ENCODE data around the gene VANGL2. TPM values are rescaled to one million over a fixed set of nuclear protein-coding genes. Genes with fewer than 3 reads are reported as not detected.

The VANGL2 gene
- total and polyA plus RNA-seq, 5 donors from 2014 or later, result 0.07 TPM; not detected in 4

- no peak overlapping the region for H3K4me3 Mint-ChIP-seq
- ATAC-seq (ENCODE audit: low read depth in 2 of 2) (no peak), DNase-seq (no peak)
- Histone ChIP-seq H3K36me3 (ENCODE audit: control insufficient read depth, insufficient read depth, low read length) (no peaks in the 10 kb centered on the region), H3K27me3 (ENCODE audit: control insufficient read depth, insufficient read depth, low read length) (no peaks in the 10 kb centered on the region), H3K4me1 (ENCODE audit: control insufficient read depth, insufficient read depth, low read length, poor library complexity, severe bottlenecking) (no peaks in the 10 kb centered on the region), H3K4me3 (ENCODE audit: low read depth, low read length) (no peak overlapping the region), H3K27ac (ENCODE audit: insufficient read depth, low read length, poor library complexity, severe bottlenecking) (no peak overlapping the region), H3K9me3 (ENCODE audit: control insufficient read depth in 2 of 2, low read length in 2 of 2) (no peaks in the 10 kb centered on the region)
- peaks cover 0 to 2% (median 0%) of the 10 kb centered on the region in 4 donors for H3K4me1 Mint-ChIP-seq
- H3K9me3 Mint-ChIP-seq, result peaks cover 0 to 4% (median 0%) of the 10 kb centered on the region in 7 donors
- peaks cover 28% of the 10 kb centered on the region for H3K27me3 Mint-ChIP-seq
- no peak overlapping the region for H3K27ac Mint-ChIP-seq
- no peaks in the 10 kb centered on the region for H3K36me3 Mint-ChIP-seq
Measured at GRCh38 chr1:160416369-160416768, 16.0 kb downstream of the VANGL2 start.

DNA sequence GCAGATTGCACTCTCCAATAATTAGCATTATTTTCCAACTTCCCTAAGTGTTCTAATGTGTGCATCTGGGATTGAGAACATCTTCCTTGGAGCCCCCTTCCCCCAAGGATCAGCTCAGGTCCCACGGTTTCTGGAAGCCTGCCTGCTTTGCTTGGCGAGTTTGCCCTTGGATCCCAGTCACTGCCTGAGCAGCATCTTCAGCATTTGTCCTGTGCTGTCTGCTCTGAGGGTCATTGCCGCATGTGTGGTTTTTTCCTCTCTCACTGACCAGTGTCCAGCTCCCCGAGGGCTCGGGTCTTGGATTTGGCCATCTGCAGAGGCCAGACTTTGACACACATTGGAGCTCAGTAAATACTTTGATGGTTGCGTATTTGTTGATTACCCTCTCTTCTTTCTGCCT is 18.1 kb downstream of the VANGL2 start:
- no peaks in the 10 kb centered on the region for H3K36me3 ChIP-seq (ENCODE audit: control insufficient read depth, insufficient read depth, low read length)
- ATAC-seq (ENCODE audit: low read depth in 2 of 2) (no peak), DNase-seq (no peak)
- Mint-ChIP-seq H3K36me3 (no peaks in the 10 kb centered on the region), H3K4me1 (peaks cover 0 to 2% (median 0%) of the 10 kb centered on the region in 4 donors), H3K27me3 (peaks cover 30% of the 10 kb centered on the region), H3K27ac (no peak overlapping the region), H3K9me3 (peaks cover 0 to 1% (median 0%) of the 10 kb centered on the region in 7 donors), H3K4me3 (no peak overlapping the region)
- H3K27ac ChIP-seq (ENCODE audit: insufficient read depth, low read length, poor library complexity, severe bottlenecking), result no peak overlapping the region
- H3K4me3 ChIP-seq (ENCODE audit: low read depth, low read length), result no peak overlapping the region
- H3K27me3 ChIP-seq (ENCODE audit: control insufficient read depth, insufficient read depth, low read length), result no peaks in the 10 kb centered on the region
- no peaks in the 10 kb centered on the region for H3K9me3 ChIP-seq (ENCODE audit: control insufficient read depth in 2 of 2, low read length in 2 of 2)
- H3K4me1 ChIP-seq (ENCODE audit: control insufficient read depth, insufficient read depth, low read length, poor library complexity, severe bottlenecking), result no peaks in the 10 kb centered on the region

- H3K4me1 ChIP-seq (ENCODE audit: control insufficient read depth, insufficient read depth, low read length, poor library complexity, severe bottlenecking), result no peaks in the 10 kb centered on the region
- DNase-seq (no peak), ATAC-seq (ENCODE audit: low read depth in 2 of 2) (no peak)
- H3K27ac ChIP-seq (ENCODE audit: insufficient read depth, low read length, poor library complexity, severe bottlenecking), result no peak overlapping the region
- H3K4me3 ChIP-seq (ENCODE audit: low read depth, low read length), result no peak overlapping the region
- H3K36me3 Mint-ChIP-seq, result no peaks in the 10 kb centered on the region
- peaks cover 0 to 1% (median 0%) of the 10 kb centered on the region in 7 donors for H3K9me3 Mint-ChIP-seq
- H3K36me3 ChIP-seq (ENCODE audit: control insufficient read depth, insufficient read depth, low read length), result no peaks in the 10 kb centered on the region
- no peak overlapping the region for H3K4me3 Mint-ChIP-seq
- peaks cover 0 to 2% (median 0%) of the 10 kb centered on the region in 4 donors for H3K4me1 Mint-ChIP-seq
- peaks cover 32% of the 10 kb centered on the region for H3K27me3 Mint-ChIP-seq
- H3K27me3 ChIP-seq (ENCODE audit: control insufficient read depth, insufficient read depth, low read length), result no peaks in the 10 kb centered on the region
- H3K9me3 ChIP-seq (ENCODE audit: control insufficient read depth in 2 of 2, low read length in 2 of 2), result no peaks in the 10 kb centered on the region
- no peak overlapping the region for H3K27ac Mint-ChIP-seq
Measured at GRCh38 chr1:160419150-160419837, 18.9 kb downstream of the VANGL2 start.

DNA sequence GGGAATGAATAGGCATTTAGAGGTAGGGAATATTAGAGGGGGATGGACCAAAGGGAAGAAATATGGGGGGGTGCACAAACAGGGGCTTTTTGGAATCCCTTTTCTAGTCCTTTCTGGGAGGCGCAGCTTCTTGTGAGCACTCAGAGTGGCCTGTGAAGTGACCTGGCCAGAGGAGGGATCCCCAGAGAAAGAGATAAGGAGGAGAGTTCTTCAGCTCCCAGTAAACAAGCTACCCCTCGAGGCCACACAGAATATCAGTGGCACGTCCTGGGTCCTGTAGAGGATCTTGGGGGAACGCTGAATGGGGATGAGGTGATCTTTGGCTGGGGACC is 19.4 kb downstream of the VANGL2 start:
- no peak overlapping the region for H3K4me3 ChIP-seq (ENCODE audit: low read depth, low read length)
- H3K36me3 Mint-ChIP-seq, result no peaks in the 10 kb centered on the region
- no peak overlapping the region for H3K4me3 Mint-ChIP-seq
- no peaks in the 10 kb centered on the region for H3K27me3 ChIP-seq (ENCODE audit: control insufficient read depth, insufficient read depth, low read length)
- H3K27ac Mint-ChIP-seq, result no peak overlapping the region
- peaks cover 28% of the 10 kb centered on the region for H3K27me3 Mint-ChIP-seq
- H3K4me1 ChIP-seq (ENCODE audit: control insufficient read depth, insufficient read depth, low read length, poor library complexity, severe bottlenecking), result no peaks in the 10 kb centered on the region
- ATAC-seq (ENCODE audit: low read depth in 2 of 2) (no peak), DNase-seq (no peak)
- H3K27ac ChIP-seq (ENCODE audit: insufficient read depth, low read length, poor library complexity, severe bottlenecking), result no peak overlapping the region
- H3K36me3 ChIP-seq (ENCODE audit: control insufficient read depth, insufficient read depth, low read length), result no peaks in the 10 kb centered on the region
- H3K4me1 Mint-ChIP-seq, result peaks cover 0 to 2% (median 0%) of the 10 kb centered on the region in 4 donors
- no peaks in the 10 kb centered on the region for H3K9me3 ChIP-seq (ENCODE audit: control insufficient read depth in 2 of 2, low read length in 2 of 2)
- H3K9me3 Mint-ChIP-seq, result peaks cover 0 to 1% (median 0%) of the 10 kb centered on the region in 7 donors

GRCh38 chr1:160420881-160421842 is 20.8 kb downstream of the VANGL2 start:
- DNase-seq (no peak), ATAC-seq (ENCODE audit: low read depth in 2 of 2) (no peak)
- Histone ChIP-seq H3K4me1 (ENCODE audit: control insufficient read depth, insufficient read depth, low read length, poor library complexity, severe bottlenecking) (no peaks in the 10 kb centered on the region), H3K4me3 (ENCODE audit: low read depth, low read length) (no peak overlapping the region), H3K27me3 (ENCODE audit: control insufficient read depth, insufficient read depth, low read length) (no peaks in the 10 kb centered on the region), H3K36me3 (ENCODE audit: control insufficient read depth, insufficient read depth, low read length) (no peaks in the 10 kb centered on the region), H3K9me3 (ENCODE audit: control insufficient read depth in 2 of 2, low read length in 2 of 2) (no peaks in the 10 kb centered on the region), H3K27ac (ENCODE audit: insufficient read depth, low read length, poor library complexity, severe bottlenecking) (no peak overlapping the region)
- Mint-ChIP-seq H3K27me3 (peaks cover 28% of the 10 kb centered on the region), H3K27ac (peak overlapping the region in 2 of 3 donors; percentile 4 to 26), H3K4me3 (no peak overlapping the region), H3K36me3 (no peaks in the 10 kb centered on the region), H3K4me1 (peaks cover 0 to 2% (median 2%) of the 10 kb centered on the region in 4 donors), H3K9me3 (peaks cover 0 to 1% (median 0%) of the 10 kb centered on the region in 7 donors)

- Histone ChIP-seq H3K36me3 (ENCODE audit: control insufficient read depth, insufficient read depth, low read length) (no peaks in the 10 kb centered on the region), H3K9me3 (ENCODE audit: control insufficient read depth in 2 of 2, low read length in 2 of 2) (no peaks in the 10 kb centered on the region), H3K27me3 (ENCODE audit: control insufficient read depth, insufficient read depth, low read length) (no peaks in the 10 kb centered on the region), H3K4me1 (ENCODE audit: control insufficient read depth, insufficient read depth, low read length, poor library complexity, severe bottlenecking) (no peaks in the 10 kb centered on the region), H3K4me3 (ENCODE audit: low read depth, low read length) (no peak overlapping the region), H3K27ac (ENCODE audit: insufficient read depth, low read length, poor library complexity, severe bottlenecking) (no peak overlapping the region)
- Mint-ChIP-seq H3K9me3 (peaks cover 0 to 1% (median 0%) of the 10 kb centered on the region in 7 donors), H3K4me1 (peaks cover 0 to 7% (median 3%) of the 10 kb centered on the region in 4 donors), H3K4me3 (no peak overlapping the region), H3K27ac (peak overlapping the region in 2 of 3 donors; percentile 20 to 71), H3K27me3 (peaks cover 28% of the 10 kb centered on the region), H3K36me3 (no peaks in the 10 kb centered on the region)
- DNase-seq (no peak), ATAC-seq (ENCODE audit: low read depth in 2 of 2) (no peak)
Measured at GRCh38 chr1:160421881-160422280, 21.5 kb downstream of the VANGL2 start.

GRCh38 chr1:160423966-160424365 is 23.6 kb downstream of the VANGL2 start:
- DNase-seq (no peak), ATAC-seq (ENCODE audit: low read depth in 2 of 2) (no peak)
- no peaks in the 10 kb centered on the region for H3K9me3 ChIP-seq (ENCODE audit: control insufficient read depth in 2 of 2, low read length in 2 of 2)
- peaks cover 16% of the 10 kb centered on the region for H3K4me1 ChIP-seq (ENCODE audit: control insufficient read depth, insufficient read depth, low read length, poor library complexity, severe bottlenecking)
- H3K4me3 ChIP-seq (ENCODE audit: low read depth, low read length), result no peak overlapping the region
- H3K36me3 Mint-ChIP-seq, result no peaks in the 10 kb centered on the region
- peaks cover 0 to 1% (median 0%) of the 10 kb centered on the region in 7 donors for H3K9me3 Mint-ChIP-seq
- H3K27ac ChIP-seq (ENCODE audit: insufficient read depth, low read length, poor library complexity, severe bottlenecking), result no peak overlapping the region
- H3K4me1 Mint-ChIP-seq, result peaks cover 0 to 22% (median 16%) of the 10 kb centered on the region in 4 donors
- H3K36me3 ChIP-seq (ENCODE audit: control insufficient read depth, insufficient read depth, low read length), result no peaks in the 10 kb centered on the region
- no peak overlapping the region for H3K4me3 Mint-ChIP-seq
- H3K27me3 ChIP-seq (ENCODE audit: control insufficient read depth, insufficient read depth, low read length), result no peaks in the 10 kb centered on the region
- H3K27me3 Mint-ChIP-seq, result peaks cover 19% of the 10 kb centered on the region
- no peak overlapping the region for H3K27ac Mint-ChIP-seq

All from CD4-positive, CD25-positive, alpha-beta regulatory T cell (primary cell).